ENCODE results near the gene RGS3.

DNA sequence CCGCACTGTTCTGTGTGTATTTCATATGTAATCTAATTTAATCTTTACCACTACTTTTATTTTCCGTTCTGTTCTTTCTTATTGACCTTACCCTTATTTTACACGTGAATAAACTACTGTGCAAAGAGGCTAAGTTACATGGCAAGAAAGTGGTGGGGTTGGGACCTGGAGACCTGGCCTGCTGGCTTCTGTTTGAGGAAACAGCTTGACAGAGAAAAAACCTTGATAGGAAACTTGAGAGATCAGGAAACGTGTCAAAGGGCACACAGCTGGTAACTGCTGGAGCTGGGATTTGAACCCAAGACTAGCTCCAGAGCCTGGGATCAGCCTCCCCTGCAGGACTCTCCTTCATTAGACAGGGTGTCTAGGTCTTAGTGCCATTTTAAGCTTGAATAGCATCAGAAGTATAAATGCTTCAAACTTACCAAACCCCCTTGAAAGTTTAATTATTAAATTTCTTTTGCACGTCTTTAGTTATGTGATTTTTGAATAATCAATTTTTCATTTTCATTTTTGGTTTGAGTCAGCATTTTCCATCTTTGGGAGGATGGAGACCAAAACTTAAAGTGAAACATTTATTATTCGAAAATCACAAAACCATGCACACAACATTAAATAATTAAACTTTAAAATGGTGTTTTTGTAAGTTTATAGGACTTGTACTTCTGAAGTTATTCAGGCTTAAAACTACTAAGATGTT lies 129.5 kb downstream of the RGS3 start:
- TF ChIP-seq CTCF (IDR thresholded peaks at IDR 0.05; ENCODE audit: insufficient read depth, low read length) (no peak), POLR2AphosphoS5 (IDR thresholded peaks at IDR 0.05; ENCODE audit: low read depth) (no peak)
- TF ChIP-seq, protein P1, sequence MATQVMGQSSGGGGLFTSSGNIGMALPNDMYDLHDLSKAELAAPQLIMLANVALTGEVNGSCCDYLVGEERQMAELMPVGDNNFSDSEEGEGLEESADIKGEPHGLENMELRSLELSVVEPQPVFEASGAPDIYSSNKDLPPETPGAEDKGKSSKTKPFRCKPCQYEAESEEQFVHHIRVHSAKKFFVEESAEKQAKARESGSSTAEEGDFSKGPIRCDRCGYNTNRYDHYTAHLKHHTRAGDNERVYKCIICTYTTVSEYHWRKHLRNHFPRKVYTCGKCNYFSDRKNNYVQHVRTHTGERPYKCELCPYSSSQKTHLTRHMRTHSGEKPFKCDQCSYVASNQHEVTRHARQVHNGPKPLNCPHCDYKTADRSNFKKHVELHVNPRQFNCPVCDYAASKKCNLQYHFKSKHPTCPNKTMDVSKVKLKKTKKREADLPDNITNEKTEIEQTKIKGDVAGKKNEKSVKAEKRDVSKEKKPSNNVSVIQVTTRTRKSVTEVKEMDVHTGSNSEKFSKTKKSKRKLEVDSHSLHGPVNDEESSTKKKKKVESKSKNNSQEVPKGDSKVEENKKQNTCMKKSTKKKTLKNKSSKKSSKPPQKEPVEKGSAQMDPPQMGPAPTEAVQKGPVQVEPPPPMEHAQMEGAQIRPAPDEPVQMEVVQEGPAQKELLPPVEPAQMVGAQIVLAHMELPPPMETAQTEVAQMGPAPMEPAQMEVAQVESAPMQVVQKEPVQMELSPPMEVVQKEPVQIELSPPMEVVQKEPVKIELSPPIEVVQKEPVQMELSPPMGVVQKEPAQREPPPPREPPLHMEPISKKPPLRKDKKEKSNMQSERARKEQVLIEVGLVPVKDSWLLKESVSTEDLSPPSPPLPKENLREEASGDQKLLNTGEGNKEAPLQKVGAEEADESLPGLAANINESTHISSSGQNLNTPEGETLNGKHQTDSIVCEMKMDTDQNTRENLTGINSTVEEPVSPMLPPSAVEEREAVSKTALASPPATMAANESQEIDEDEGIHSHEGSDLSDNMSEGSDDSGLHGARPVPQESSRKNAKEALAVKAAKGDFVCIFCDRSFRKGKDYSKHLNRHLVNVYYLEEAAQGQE (IDR thresholded peaks at IDR 0.05; ENCODE audit: insufficient replicate concordance, low read depth), result no peak
